ENCODE data around the gene AASDH. TPM values are rescaled to one million over a fixed set of nuclear protein-coding genes. Genes with fewer than 3 reads are reported as not detected.

Gene AASDH
- total RNA-seq, 1 experiment from 2014 or later = 3.8 TPM

- Histone ChIP-seq H3K36me3 (ENCODE audit: insufficient read depth, low read length, poor library complexity, severe bottlenecking) (no peaks in the 10 kb centered on the region), H3K4me1 (ENCODE audit: insufficient read depth, low read length, poor library complexity, severe bottlenecking) (no peaks in the 10 kb centered on the region), H3K27ac (ENCODE audit: low read depth, low read length, poor library complexity, severe bottlenecking) (no peak overlapping the region), H3K9me3 (ENCODE audit: low read depth, low read length, poor library complexity, severe bottlenecking) (no peaks in the 10 kb centered on the region), H3K4me3 (ENCODE audit: low read depth, low read length, poor library complexity, severe bottlenecking) (no peak overlapping the region), H3K27me3 (replicated peaks; ENCODE audit: insufficient read depth, low read depth, low read length, poor library complexity) (no peaks in the 10 kb centered on the region)
- no TSS peak for BruUV-seq (replicated peaks)
- intact Hi-C loops (cut with micrococcal nuclease; ENCODE audit: unreplicated experiment) = no loop called here
- DNase-seq (ENCODE audit: low spot score) = no peak
- no peak for TF ChIP-seq CTCF (conservative IDR thresholded peaks at IDR 0.05; ENCODE audit: low read depth, low read length)
- no peak for TF ChIP-seq EZH2 (IDR thresholded peaks at IDR 0.05; ENCODE audit: borderline replicate concordance, low read depth, low read length, poor library complexity, severe bottlenecking)
- ChIA-PET CTCF (no interaction called here), POLR2A (ENCODE audit: low non-redundant PET) (no interaction called here)
Observed at GRCh38 chr4:56315543-56315942, 71.7 kb downstream of the AASDH start.

- Histone ChIP-seq H3K27ac (ENCODE audit: low read depth, low read length, poor library complexity, severe bottlenecking) (no peak overlapping the region), H3K4me1 (ENCODE audit: insufficient read depth, low read length, poor library complexity, severe bottlenecking) (no peaks in the 10 kb centered on the region), H3K9me3 (ENCODE audit: low read depth, low read length, poor library complexity, severe bottlenecking) (no peaks in the 10 kb centered on the region), H3K36me3 (ENCODE audit: insufficient read depth, low read length, poor library complexity, severe bottlenecking) (no peaks in the 10 kb centered on the region), H3K27me3 (replicated peaks; ENCODE audit: insufficient read depth, low read depth, low read length, poor library complexity) (no peaks in the 10 kb centered on the region), H3K4me3 (ENCODE audit: low read depth, low read length, poor library complexity, severe bottlenecking) (no peak overlapping the region)
- intact Hi-C loops (cut with micrococcal nuclease; ENCODE audit: unreplicated experiment) = no loop called here
- no peak for TF ChIP-seq CTCF (conservative IDR thresholded peaks at IDR 0.05; ENCODE audit: low read depth, low read length)
- TF ChIP-seq EZH2 (IDR thresholded peaks at IDR 0.05; ENCODE audit: borderline replicate concordance, low read depth, low read length, poor library complexity, severe bottlenecking) = no peak
- ChIA-PET CTCF (no interaction called here), POLR2A (ENCODE audit: low non-redundant PET) (no interaction called here)
- no TSS peak for BruUV-seq (replicated peaks)
- DNase-seq (ENCODE audit: low spot score) = no peak
Observed at GRCh38 chr4:56315041-56315440, 72.2 kb downstream of the AASDH start.

GRCh38 chr4:56314207-56314915 lies 72.9 kb downstream of the AASDH start:
- no TSS peak for BruUV-seq (replicated peaks)

More at GRCh38 chr4:56314207-56314915, 72.9 kb downstream of the AASDH start:
- TF ChIP-seq EZH2 (IDR thresholded peaks at IDR 0.05; ENCODE audit: borderline replicate concordance, low read depth, low read length, poor library complexity, severe bottlenecking) (no peak), CTCF (conservative IDR thresholded peaks at IDR 0.05; ENCODE audit: low read depth, low read length) (no peak)
- ChIA-PET CTCF (no interaction called here), POLR2A (ENCODE audit: low non-redundant PET) (no interaction called here)
- Histone ChIP-seq H3K4me3 (ENCODE audit: low read depth, low read length, poor library complexity, severe bottlenecking) (no peak overlapping the region), H3K27ac (ENCODE audit: low read depth, low read length, poor library complexity, severe bottlenecking) (no peak overlapping the region), H3K9me3 (ENCODE audit: low read depth, low read length, poor library complexity, severe bottlenecking) (no peaks in the 10 kb centered on the region), H3K4me1 (ENCODE audit: insufficient read depth, low read length, poor library complexity, severe bottlenecking) (no peaks in the 10 kb centered on the region), H3K27me3 (replicated peaks; ENCODE audit: insufficient read depth, low read depth, low read length, poor library complexity) (no peaks in the 10 kb centered on the region), H3K36me3 (ENCODE audit: insufficient read depth, low read length, poor library complexity, severe bottlenecking) (no peaks in the 10 kb centered on the region)
- intact Hi-C loops (cut with micrococcal nuclease; ENCODE audit: unreplicated experiment) = no loop called here
- DNase-seq (ENCODE audit: low spot score) = no peak
